Nucleus accumbens (tissue), 56 donors: Measurements from ENCODE around the gene SCARF2.

Experiments used
- DNase-seq, 56 donors: peaks; one replicate each; lab custom pipeline; 2025; lab: John Stamatoyannopoulos, UW

The SCARF2 gene

GRCh38 chr22:20441631-20442484, 4.2 kb upstream of the SCARF2 start:
- DNase-seq: no peak

GRCh38 chr22:20440637-20441591, 3.3 kb upstream of the SCARF2 start:
- DNase-seq: no peak

GRCh38 chr22:20439928-20440575, 2.4 kb upstream of the SCARF2 start:
- DNase-seq: no peak

GRCh38 chr22:20439556-20439927, 1.9 kb upstream of the SCARF2 start:
- DNase-seq: no peak

GRCh38 chr22:20438678-20439492, 1.3 kb upstream of the SCARF2 start:
- DNase-seq: no peak

- DNase-seq: no peak
Measured at GRCh38 chr22:20438427-20438677, 727 bp upstream of the SCARF2 start.

GRCh38 chr22:20436768-20437612, 635 bp downstream of the SCARF2 start:
- no peak for DNase-seq

GRCh38 chr22:20436307-20436767, 1.3 kb downstream of the SCARF2 start:
- no peak for DNase-seq

GRCh38 chr22:20435436-20436306, 2.0 kb downstream of the SCARF2 start:
- DNase-seq: no peak

- no peak for DNase-seq
Measured at GRCh38 chr22:20434773-20435172, 2.9 kb downstream of the SCARF2 start.

GRCh38 chr22:20434264-20434751, 3.3 kb downstream of the SCARF2 start:
- DNase-seq: no peak

GRCh38 chr22:20433686-20434241, 3.9 kb downstream of the SCARF2 start:
- no peak for DNase-seq

GRCh38 chr22:20433191-20433590, 4.4 kb downstream of the SCARF2 start:
- no peak for DNase-seq

- no peak for DNase-seq
Measured at GRCh38 chr22:20432244-20432686, 5.4 kb downstream of the SCARF2 start.

- DNase-seq: no peak
Measured at GRCh38 chr22:20431511-20432192, 6.0 kb downstream of the SCARF2 start.

GRCh38 chr22:20430720-20431510, 6.7 kb downstream of the SCARF2 start:
- peak in 9 of 56 donors; percentile 15 to 49 (median 31) for DNase-seq
